Activated naive CD8-positive, alpha-beta T cell treated with anti-CD3 and anti-CD28 coated beads, Interleukin-2, amount 10 ng/mL, durations not matched to agents 7 days and 5 days (primary cell): ENCODE results near the gene PPP2R5A. TPM values are rescaled to one million over a fixed set of nuclear protein-coding genes. Genes with fewer than 3 reads are reported as not detected.
A peak's percentile ranks its signal among the peaks of the same experiment; 100 is the strongest.

Experiments used
- ATAC-seq: fragments of 150-1000 bp; cut with Tn5 transposase; one replicate; pipeline ENCODE4 v1.10.0; 2021; ENCODE audit warnings: low read depth, moderate library complexity
- POLR2A ChIA-PET: fragments of 350-600 bp; sonication (Branson Sonifier 250); formaldehyde crosslinking; loops from one replicate; lab custom pipeline; 2021; ENCODE audit warnings: antibody characterized with exemption; lab: Charles Lee
- DNase-seq: peaks from one replicate; pipeline ENCODE4 v3.0.0; 2021
- H3K27ac Mint-ChIP-seq: one replicate; pipeline ENCODE4 v1.8.0; 2022; ENCODE audit warnings: mild to moderate bottlenecking, mixed read lengths
- H3K27me3 Mint-ChIP-seq: one replicate; pipeline ENCODE4 v1.8.0; 2022; ENCODE audit warnings: mild to moderate bottlenecking, moderate library complexity, mixed read lengths
- H3K36me3 Mint-ChIP-seq: one replicate; pipeline ENCODE4 v1.8.0; 2021; ENCODE audit warnings: mild to moderate bottlenecking, mixed read lengths
- H3K4me1 Mint-ChIP-seq: one replicate; pipeline ENCODE4 v1.8.0; 2021; ENCODE audit warnings: mixed read lengths
- H3K4me3 Mint-ChIP-seq: one replicate; pipeline ENCODE4 v1.8.0; 2022; ENCODE audit warnings: mild to moderate bottlenecking, moderate library complexity, mixed read lengths
- H3K9me3 Mint-ChIP-seq: one replicate; pipeline ENCODE4 v1.8.0; 2021; ENCODE audit warnings: mixed read lengths
- total RNA-seq, 2 experiments: library from RNA; stranded (reverse); gene quantifications; one replicate each; pipeline ENCODE4 v1.2.3, GENCODE V29; 2021

PPP2R5A gene
- total RNA-seq, 2 experiments from 2014 or later: 58.8 to 60.0 TPM

DNA sequence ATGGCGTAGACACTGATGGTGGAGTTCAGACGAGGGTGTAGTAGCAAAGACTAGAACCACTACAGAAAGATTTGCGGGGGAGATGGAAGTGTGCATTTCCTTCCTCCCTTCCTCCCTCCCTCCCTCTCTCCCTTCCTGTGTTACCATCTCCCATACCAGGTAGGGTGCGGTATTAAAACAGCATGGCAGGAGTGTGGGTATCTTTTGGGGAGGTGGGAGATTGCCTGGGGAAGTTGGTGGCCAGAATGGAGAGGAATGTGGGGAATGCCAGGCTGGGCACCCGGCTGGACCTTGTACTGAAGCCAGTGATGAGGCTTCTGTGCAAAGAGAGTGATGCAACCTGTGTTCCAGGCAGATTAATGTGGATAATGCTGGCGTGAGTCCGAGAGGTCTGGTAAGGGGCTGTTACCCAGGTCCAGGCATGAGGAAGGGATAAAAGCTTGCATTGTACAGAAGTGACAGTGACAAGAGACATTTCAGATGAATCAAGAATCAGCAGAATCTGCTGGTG lies 30.3 kb upstream of the PPP2R5A start:
- DNase-seq (no peak), ATAC-seq (peak; percentile 19)
- POLR2A ChIA-PET: interaction anchor here (0.5 to 5.8 kb wide), 9 partner anchors 11 to 219 kb away, joined by 3 to 44 read pairs (median 5); partner anchors contain the start of genes DTL, INTS7 and PPP2R5A
- H3K27ac Mint-ChIP-seq: peak overlapping the region; percentile 92
- H3K36me3 Mint-ChIP-seq: peaks cover 11% of the 10 kb centered on the region
- H3K27me3 Mint-ChIP-seq: peaks cover 4% of the 10 kb centered on the region
- peak overlapping the region; percentile 68 for H3K4me3 Mint-ChIP-seq
- H3K9me3 Mint-ChIP-seq: peaks cover 5% of the 10 kb centered on the region
- peaks cover 47% of the 10 kb centered on the region for H3K4me1 Mint-ChIP-seq

DNA sequence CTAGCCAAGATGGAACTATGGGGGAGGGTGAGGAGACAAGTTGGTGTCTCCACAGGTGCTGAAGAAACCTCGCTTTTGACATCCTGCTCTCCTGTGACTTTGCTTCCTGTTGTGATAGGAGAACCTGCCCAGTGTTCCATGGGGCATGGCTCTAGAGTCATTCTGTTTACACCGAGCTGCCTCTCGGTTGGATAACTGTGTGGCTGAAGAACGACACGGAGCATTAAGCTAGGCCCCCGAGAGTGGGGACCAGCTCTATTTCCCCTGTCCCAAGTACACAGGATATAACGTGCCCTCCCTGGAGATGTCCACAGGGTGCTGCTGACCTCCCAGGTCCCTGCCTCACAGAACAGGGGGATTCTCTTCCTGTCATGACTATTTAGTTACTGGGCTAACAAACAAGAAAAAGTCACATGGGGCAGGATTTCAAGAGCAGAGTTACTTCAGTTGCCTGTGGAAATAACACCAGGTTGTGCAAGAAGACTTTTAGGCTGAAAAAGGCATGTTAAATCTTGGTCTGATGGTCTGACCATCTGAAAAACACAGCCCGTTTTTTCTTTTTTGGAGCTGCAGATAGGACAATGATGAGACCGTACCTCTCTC lies 29.4 kb upstream of the PPP2R5A start:
- POLR2A ChIA-PET: interaction anchor here (0.6 to 5.8 kb wide), 8 partner anchors 12 to 220 kb away, joined by 3 to 44 read pairs (median 5); partner anchors contain the start of genes DTL, INTS7 and PPP2R5A

DNA sequence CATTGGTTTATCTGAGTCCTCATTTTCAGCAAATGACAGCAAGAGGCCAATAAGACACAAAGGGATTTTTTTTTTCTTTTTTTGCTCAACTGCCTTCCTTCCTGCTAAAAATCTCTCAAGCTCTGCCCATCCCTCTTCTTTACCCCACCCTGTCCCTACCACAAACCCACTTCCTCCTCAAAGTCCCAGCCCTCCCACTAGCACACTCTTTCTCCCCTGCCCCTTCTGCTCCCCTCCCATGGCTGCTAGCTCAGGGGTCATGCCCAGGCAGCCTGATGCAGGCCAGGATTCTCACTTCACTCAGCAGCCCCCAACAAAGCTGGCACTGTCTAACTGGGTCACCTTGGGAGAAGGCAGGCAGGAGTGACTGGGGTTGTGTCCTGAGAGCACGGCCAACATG lies 28.8 kb upstream of the PPP2R5A start:
- POLR2A ChIA-PET: interaction anchor here (0.7 to 5.8 kb wide), 9 partner anchors 9 to 221 kb away, joined by 3 to 44 read pairs (median 5); partner anchors contain the start of genes DTL, INTS7 and PPP2R5A
- H3K36me3 Mint-ChIP-seq: peaks cover 8% of the 10 kb centered on the region
- H3K4me1 Mint-ChIP-seq: peaks cover 51% of the 10 kb centered on the region
- H3K4me3 Mint-ChIP-seq: peak overlapping the region; percentile 68
- DNase-seq: peak; percentile 71
- H3K27ac Mint-ChIP-seq: peak overlapping the region; percentile 92
- peak; percentile 85 for ATAC-seq
- no peaks in the 10 kb centered on the region for H3K27me3 Mint-ChIP-seq
- peaks cover 3% of the 10 kb centered on the region for H3K9me3 Mint-ChIP-seq

More for the DNA sequence above, 29.4 kb upstream of the PPP2R5A start:
- Mint-ChIP-seq H3K4me1 (peaks cover 50% of the 10 kb centered on the region), H3K27ac (peak overlapping the region; percentile 92), H3K36me3 (peaks cover 9% of the 10 kb centered on the region), H3K9me3 (peaks cover 5% of the 10 kb centered on the region), H3K27me3 (peaks cover 4% of the 10 kb centered on the region), H3K4me3 (peak overlapping the region; percentile 68)
- peak; percentile 25 for ATAC-seq
- DNase-seq: peak; percentile 45

DNA sequence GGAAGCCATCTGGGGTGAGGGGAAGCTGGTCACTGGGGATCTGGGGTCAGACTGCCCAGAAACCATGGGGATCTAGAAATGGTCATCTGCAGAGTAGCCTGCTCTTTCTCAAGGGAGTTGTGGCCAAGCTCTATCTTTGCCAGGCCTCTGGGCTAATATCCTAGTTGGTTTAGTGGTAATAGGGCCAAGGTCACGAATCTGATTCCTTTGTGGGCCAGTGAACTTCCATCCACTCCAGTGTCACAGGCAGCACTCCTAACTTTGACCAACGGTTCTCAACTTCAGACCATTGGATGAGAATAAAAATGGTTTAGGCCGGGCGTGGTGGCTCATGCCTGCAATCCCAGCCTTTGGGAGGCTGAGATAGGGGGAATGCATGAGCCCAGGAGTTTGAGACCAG lies 28.1 kb upstream of the PPP2R5A start:
- Mint-ChIP-seq H3K27me3 (no peaks in the 10 kb centered on the region), H3K36me3 (peaks cover 12% of the 10 kb centered on the region), H3K9me3 (peaks cover 3% of the 10 kb centered on the region), H3K4me3 (no peak overlapping the region), H3K4me1 (peaks cover 55% of the 10 kb centered on the region), H3K27ac (peak overlapping the region; percentile 92)
- POLR2A ChIA-PET: interaction anchor here (1.0 to 5.8 kb wide), 3 partner anchors 8 to 29 kb away, joined by 3 to 44 read pairs (median 34); partner anchors contain the start of gene PPP2R5A
- ATAC-seq (no peak), DNase-seq (no peak)

DNA sequence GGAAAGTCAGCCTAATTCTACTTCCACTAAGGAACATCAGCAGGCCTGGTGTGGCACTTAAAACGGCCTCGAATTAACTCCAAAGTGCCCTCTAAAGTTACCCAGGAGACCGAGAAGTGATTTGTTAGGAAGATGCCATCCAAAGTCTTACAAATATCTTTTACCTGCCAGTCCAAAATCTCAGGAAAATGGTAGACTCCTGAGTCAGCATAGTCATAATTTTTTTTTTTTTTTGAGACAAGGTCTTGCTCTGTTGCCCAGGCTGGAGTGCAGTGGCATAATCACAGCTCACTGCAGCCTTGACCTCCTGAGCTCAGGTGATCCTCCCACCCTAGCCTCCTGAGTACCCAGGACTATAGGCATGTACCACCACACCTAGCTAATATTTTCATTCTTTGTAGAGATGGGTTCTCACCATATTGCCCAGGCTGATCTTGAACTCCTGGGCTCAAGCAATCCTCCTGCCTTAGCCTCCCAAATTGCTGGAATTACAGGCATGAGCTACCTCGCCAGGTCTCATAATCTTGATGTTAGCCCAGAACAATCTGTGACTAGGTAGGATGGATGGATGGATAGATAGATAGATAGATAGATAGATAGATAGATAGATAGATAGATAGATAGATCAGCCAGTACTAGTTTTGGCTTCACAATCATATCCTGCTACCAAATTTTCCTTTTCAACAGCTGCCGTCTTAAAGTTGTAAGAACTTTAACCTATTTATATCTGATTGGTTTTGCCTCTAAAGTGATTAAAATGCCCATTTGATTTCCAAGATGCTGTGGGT lies 25.3 kb upstream of the PPP2R5A start:
- H3K27ac Mint-ChIP-seq: no peak overlapping the region
- ATAC-seq (no peak), DNase-seq (no peak)
- no peaks in the 10 kb centered on the region for H3K27me3 Mint-ChIP-seq
- H3K36me3 Mint-ChIP-seq: peaks cover 12% of the 10 kb centered on the region
- H3K4me1 Mint-ChIP-seq: peaks cover 45% of the 10 kb centered on the region
- H3K9me3 Mint-ChIP-seq: peaks cover 3% of the 10 kb centered on the region
- POLR2A ChIA-PET: interaction anchor here (0.7 to 5.8 kb wide), 3 partner anchors 26 to 932 kb away, joined by 5 to 44 read pairs (median 5); partner anchors contain the start of gene PPP2R5A
- H3K4me3 Mint-ChIP-seq: no peak overlapping the region

DNA sequence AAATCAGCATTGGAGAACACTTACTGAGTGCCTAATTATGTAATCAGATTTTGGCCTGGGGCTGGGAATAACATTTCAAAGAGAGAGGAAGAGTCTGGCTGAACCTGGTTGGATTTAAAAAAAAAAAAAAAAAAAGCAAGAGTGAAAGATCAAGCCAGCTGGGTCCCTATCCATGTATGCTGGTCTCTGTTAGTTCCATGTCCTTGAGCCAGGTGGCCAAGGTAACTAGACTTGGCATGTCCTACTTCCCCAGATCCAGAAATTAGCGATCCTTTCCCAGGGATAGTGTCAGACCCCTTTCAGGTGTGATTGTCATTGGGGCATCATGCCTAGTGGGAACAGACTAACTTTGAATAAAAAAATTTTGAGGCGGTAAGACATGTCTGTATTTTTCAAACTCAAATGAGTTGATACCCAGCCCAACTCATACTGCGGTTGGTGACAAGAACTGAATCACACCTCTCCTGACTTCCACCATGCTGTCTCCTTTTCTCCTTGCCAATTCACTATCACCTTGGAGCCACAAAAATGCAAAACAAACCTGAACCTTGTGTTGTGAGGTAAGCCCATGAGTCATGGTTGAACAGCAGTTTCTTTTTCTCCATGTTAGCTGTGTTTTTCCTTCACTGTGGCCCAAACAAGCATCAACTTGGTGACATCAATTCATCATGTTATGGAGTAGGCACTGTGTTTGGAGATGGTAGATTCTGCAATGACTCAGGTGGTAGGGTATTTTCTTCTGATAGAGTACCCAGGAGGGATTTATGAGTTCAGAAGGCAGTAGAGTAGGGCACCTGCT lies 24.5 kb upstream of the PPP2R5A start:
- H3K36me3 Mint-ChIP-seq: peaks cover 12% of the 10 kb centered on the region
- H3K4me1 Mint-ChIP-seq: peaks cover 36% of the 10 kb centered on the region
- no peak overlapping the region for H3K4me3 Mint-ChIP-seq
- H3K9me3 Mint-ChIP-seq: peaks cover 3% of the 10 kb centered on the region
- POLR2A ChIA-PET: interaction anchor here (0.5 to 1.6 kb wide), 3 partner anchors 25 to 933 kb away, joined by 3 to 5 read pairs (median 5); no protein-coding TSS in a partner anchor
- no peaks in the 10 kb centered on the region for H3K27me3 Mint-ChIP-seq
- H3K27ac Mint-ChIP-seq: no peak overlapping the region
- DNase-seq (no peak), ATAC-seq (peak; percentile 14)

DNA sequence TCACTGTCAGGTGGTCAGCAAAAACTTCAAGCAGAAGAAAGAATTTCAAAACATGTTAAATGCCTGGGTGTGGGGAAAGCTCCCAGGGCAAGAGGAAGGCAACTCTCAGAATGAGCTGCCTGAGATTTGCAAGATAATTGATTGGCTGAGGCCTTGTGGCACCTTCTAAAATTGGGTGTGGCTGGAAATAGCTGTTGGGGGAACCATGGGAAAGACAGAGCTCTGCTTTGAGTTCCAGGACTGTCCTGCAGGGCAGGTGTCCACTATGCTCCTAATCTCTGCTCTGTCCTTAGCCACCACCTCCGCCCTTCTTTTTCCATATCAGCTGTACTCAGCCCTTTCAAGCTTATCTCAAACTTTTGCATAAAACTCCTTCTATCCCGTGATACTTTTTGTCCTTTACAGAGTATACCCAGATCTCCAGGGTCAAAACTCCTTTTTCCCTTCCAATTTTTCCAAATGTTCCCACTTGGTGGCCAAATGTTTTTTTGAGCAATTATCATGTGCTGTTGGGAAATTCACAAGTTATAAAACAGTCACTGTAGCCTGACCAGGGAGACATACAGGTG lies 23.8 kb upstream of the PPP2R5A start:
- no peak overlapping the region for H3K27ac Mint-ChIP-seq
- no peak overlapping the region for H3K4me3 Mint-ChIP-seq
- no peaks in the 10 kb centered on the region for H3K27me3 Mint-ChIP-seq
- peaks cover 29% of the 10 kb centered on the region for H3K4me1 Mint-ChIP-seq
- POLR2A ChIA-PET: interaction anchor here (0.5 to 1.6 kb wide), 2 partner anchors 25 to 26 kb away, joined by 3 to 5 read pairs; no protein-coding TSS in a partner anchor
- DNase-seq (no peak), ATAC-seq (no peak)
- H3K9me3 Mint-ChIP-seq: peaks cover 3% of the 10 kb centered on the region
- peaks cover 12% of the 10 kb centered on the region for H3K36me3 Mint-ChIP-seq

DNA sequence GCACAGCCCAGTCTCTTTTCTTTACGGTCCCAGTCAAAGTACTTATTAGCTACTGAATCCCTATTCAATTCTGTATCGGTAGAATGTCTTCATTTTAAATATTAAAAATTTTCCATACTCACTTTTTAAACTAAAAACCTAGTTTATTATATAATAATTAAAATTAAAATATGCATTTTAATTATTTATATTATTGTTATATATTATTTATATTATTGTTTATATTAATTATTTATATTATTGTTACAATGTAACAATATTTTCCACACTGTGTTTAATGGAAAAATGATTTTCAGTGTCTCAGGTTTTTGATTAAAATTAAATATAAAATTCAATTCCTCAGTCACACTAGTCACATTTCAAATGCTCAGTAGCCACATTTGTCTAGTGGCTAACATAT lies 18.2 kb upstream of the PPP2R5A start:
- Mint-ChIP-seq H3K4me1 (peaks cover 7% of the 10 kb centered on the region), H3K4me3 (no peak overlapping the region), H3K36me3 (peaks cover 1% of the 10 kb centered on the region), H3K27ac (no peak overlapping the region), H3K9me3 (no peaks in the 10 kb centered on the region), H3K27me3 (peaks cover 14% of the 10 kb centered on the region)
- POLR2A ChIA-PET: no interaction called here
- ATAC-seq: no peak
- DNase-seq: no peak

DNA sequence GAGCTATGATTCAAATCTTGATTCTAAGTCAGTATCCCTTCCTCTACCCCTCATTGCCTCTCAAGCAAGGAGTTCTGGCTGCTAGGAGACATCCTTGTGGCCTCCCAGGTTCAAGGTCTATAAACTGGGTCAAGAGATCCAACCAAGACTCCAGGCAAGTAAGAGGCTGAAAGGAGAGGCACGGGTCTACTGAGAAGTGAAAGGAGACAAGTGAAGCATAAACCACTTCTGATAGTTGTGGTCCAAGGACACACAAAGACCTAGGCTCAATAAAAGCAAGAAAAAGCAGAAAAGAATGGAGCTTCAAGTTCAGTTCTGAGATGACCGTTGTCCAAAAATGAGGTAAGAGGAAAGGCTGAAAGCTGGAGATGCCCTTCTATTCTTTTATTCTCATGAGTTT lies 17.8 kb upstream of the PPP2R5A start:
- Mint-ChIP-seq H3K27ac (no peak overlapping the region), H3K27me3 (peaks cover 14% of the 10 kb centered on the region), H3K4me3 (no peak overlapping the region), H3K36me3 (no peaks in the 10 kb centered on the region), H3K9me3 (no peaks in the 10 kb centered on the region), H3K4me1 (peaks cover 5% of the 10 kb centered on the region)
- no peak for ATAC-seq
- DNase-seq: no peak
- POLR2A ChIA-PET: no interaction called here

DNA sequence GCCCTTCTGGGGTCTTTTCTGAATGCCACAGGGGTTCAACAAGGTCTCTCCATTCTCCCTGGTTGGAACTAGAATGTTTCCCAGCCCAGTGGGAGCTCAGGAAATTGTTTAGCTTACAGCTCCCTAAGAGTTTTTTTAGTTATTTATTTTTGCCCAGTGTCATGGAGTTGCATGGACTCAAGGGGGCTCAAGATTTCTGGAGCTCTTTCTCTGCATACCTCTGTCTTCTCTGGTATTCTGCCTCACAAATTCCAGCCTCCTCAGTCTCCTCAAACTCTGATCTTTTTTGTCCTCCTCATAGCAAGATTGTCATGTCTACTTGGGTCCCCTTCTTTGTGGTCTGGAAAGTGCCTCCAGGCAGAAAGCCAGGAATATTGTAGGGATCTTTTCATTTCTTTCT lies 15.9 kb upstream of the PPP2R5A start:
- Mint-ChIP-seq H3K27ac (no peak overlapping the region), H3K27me3 (peaks cover 14% of the 10 kb centered on the region), H3K36me3 (no peaks in the 10 kb centered on the region), H3K4me3 (no peak overlapping the region), H3K9me3 (no peaks in the 10 kb centered on the region), H3K4me1 (peaks cover 5% of the 10 kb centered on the region)
- no peak for DNase-seq
- ATAC-seq: no peak
- POLR2A ChIA-PET: no interaction called here

DNA sequence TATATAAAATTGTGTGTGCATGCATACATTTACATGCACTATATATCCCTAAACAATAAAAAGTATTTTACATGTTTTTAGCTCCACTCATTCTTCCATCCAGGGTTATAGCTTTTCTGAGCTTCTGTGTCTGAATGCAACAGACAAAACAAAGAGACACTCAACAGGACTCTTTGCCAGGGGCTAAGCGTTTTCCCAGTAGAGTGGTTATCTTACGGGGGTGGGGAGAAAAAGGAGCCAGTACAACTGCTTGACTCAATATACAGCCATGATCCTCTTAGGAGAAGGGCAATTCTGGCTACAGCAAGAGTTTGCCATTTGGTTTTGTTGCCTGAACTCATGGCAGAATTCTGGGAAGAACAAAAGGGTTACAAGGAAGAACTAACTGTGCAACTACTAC lies 14.6 kb upstream of the PPP2R5A start:
- Mint-ChIP-seq H3K27ac (no peak overlapping the region), H3K4me1 (peaks cover 5% of the 10 kb centered on the region), H3K9me3 (no peaks in the 10 kb centered on the region), H3K36me3 (no peaks in the 10 kb centered on the region), H3K4me3 (no peak overlapping the region), H3K27me3 (peaks cover 14% of the 10 kb centered on the region)
- DNase-seq (no peak), ATAC-seq (no peak)
- POLR2A ChIA-PET: no interaction called here

DNA sequence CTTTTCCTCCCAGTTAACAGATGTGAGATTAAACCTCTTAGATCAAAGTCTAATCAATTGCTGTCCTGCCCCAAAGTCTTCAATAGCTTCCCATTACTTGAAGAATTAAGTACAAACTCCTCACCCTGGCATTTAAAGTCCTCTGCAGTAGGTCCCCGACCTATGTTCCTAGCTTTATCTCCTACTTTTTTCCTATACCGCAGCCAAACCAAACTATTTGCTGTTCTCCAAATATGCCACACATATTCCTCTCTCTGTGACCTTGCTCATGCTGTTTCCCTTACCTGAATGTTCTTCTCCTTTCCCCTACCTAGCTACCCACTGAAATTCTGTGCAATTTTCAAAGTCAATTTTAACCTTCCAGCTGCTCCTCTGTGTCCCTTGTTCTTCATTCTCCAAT lies 14.0 kb upstream of the PPP2R5A start:
- Mint-ChIP-seq H3K36me3 (no peaks in the 10 kb centered on the region), H3K9me3 (no peaks in the 10 kb centered on the region), H3K27me3 (peaks cover 14% of the 10 kb centered on the region), H3K27ac (no peak overlapping the region), H3K4me1 (peaks cover 5% of the 10 kb centered on the region), H3K4me3 (no peak overlapping the region)
- ATAC-seq (no peak), DNase-seq (no peak)
- POLR2A ChIA-PET: no interaction called here
